ENCODE data around the gene SLC8A3.

The SLC8A3 gene

GRCh38 chr14:70192915-70193314 lies 4.2 kb upstream of the SLC8A3 start:
- no peak overlapping the region for H2AK5ac ChIP-seq (ENCODE audit: low read length)
- H3K14ac ChIP-seq (ENCODE audit: low read length), result no peak overlapping the region
- DNase-seq, result no peak
- no peak overlapping the region for H3K4me2 ChIP-seq (ENCODE audit: low read length)
- no peaks in the 10 kb centered on the region for H3K36me3 ChIP-seq (ENCODE audit: control insufficient read depth in 1 of 2, insufficient read depth in 2 of 2, low read length in 2 of 2)
- no peak overlapping the region for H2BK5ac ChIP-seq (ENCODE audit: low read depth, low read length, poor library complexity)
- H3K18ac ChIP-seq (ENCODE audit: low read length), result no peak overlapping the region
- no peak overlapping the region for H3K27ac ChIP-seq (ENCODE audit: low read depth, low read length)
- WGBS (ENCODE audit: extremely low coverage, insufficient coverage, insufficient read length), result no CpG with 5 or more reads among the region's 2 CpGs
- no peak overlapping the region for H4K91ac ChIP-seq (ENCODE audit: low read depth, low read length)
- no peaks in the 10 kb centered on the region for H3K79me2 ChIP-seq (ENCODE audit: control insufficient read depth, insufficient read depth, low read length, poor library complexity)
- H3K27me3 ChIP-seq (ENCODE audit: insufficient read depth, low read length), result peaks cover 21% of the 10 kb centered on the region
- H3K79me1 ChIP-seq (ENCODE audit: low read length), result no peaks in the 10 kb centered on the region
- H4K8ac ChIP-seq (ENCODE audit: low read depth, low read length), result no peak overlapping the region
- no peak overlapping the region for H3K23ac ChIP-seq (ENCODE audit: low read length)
- H3K4ac ChIP-seq (ENCODE audit: low read depth, low read length), result no peak overlapping the region
- no peak overlapping the region for H4K12ac ChIP-seq (ENCODE audit: low read depth, low read length)
- H2BK12ac ChIP-seq (ENCODE audit: low read length), result no peak overlapping the region
- peaks cover 8 to 14% of the 10 kb centered on the region in 2 experiments for H3K4me1 ChIP-seq (ENCODE audit: control insufficient read depth in 1 of 2, insufficient read depth in 2 of 2, low read length in 2 of 2)
- no peak overlapping the region for H3K4me3 ChIP-seq (ENCODE audit: low read depth, low read length)
- no peak overlapping the region for H2AFZ ChIP-seq (ENCODE audit: insufficient read depth, low read length, poor library complexity)
- peaks cover under 1% of the 10 kb centered on the region for H3K9me3 ChIP-seq (ENCODE audit: insufficient read depth, low read depth, low read length)
- no peak overlapping the region for H2BK120ac ChIP-seq (ENCODE audit: insufficient read depth, low read length, poor library complexity)
- H3K9ac ChIP-seq (ENCODE audit: low read length), result no peak overlapping the region

GRCh38 chr14:70190156-70190555 lies 1.4 kb upstream of the SLC8A3 start:
- peaks cover 11 to 20% of the 10 kb centered on the region in 2 experiments for H3K4me1 ChIP-seq (ENCODE audit: control insufficient read depth in 1 of 2, insufficient read depth in 2 of 2, low read length in 2 of 2)
- H4K8ac ChIP-seq (ENCODE audit: low read depth, low read length), result no peak overlapping the region
- DNase-seq, result no peak
- H3K9me3 ChIP-seq (ENCODE audit: insufficient read depth, low read depth, low read length), result peaks cover 4% of the 10 kb centered on the region
- peaks cover 34% of the 10 kb centered on the region for H3K27me3 ChIP-seq (ENCODE audit: insufficient read depth, low read length)
- no peaks in the 10 kb centered on the region for H3K36me3 ChIP-seq (ENCODE audit: control insufficient read depth in 1 of 2, insufficient read depth in 2 of 2, low read length in 2 of 2)
- H3K14ac ChIP-seq (ENCODE audit: low read length), result no peak overlapping the region
- H3K9ac ChIP-seq (ENCODE audit: low read length), result no peak overlapping the region
- no peak overlapping the region for H3K18ac ChIP-seq (ENCODE audit: low read length)
- no peak overlapping the region for H3K4me3 ChIP-seq (ENCODE audit: low read depth, low read length)
- H3K4ac ChIP-seq (ENCODE audit: low read depth, low read length), result no peak overlapping the region
- no peak overlapping the region for H2BK12ac ChIP-seq (ENCODE audit: low read length)
- H2AFZ ChIP-seq (ENCODE audit: insufficient read depth, low read length, poor library complexity), result no peak overlapping the region
- no peak overlapping the region for H4K91ac ChIP-seq (ENCODE audit: low read depth, low read length)
- H4K12ac ChIP-seq (ENCODE audit: low read depth, low read length), result no peak overlapping the region
- no peak overlapping the region for H2AK5ac ChIP-seq (ENCODE audit: low read length)
- H3K4me2 ChIP-seq (ENCODE audit: low read length), result no peak overlapping the region
- H3K27ac ChIP-seq (ENCODE audit: low read depth, low read length), result no peak overlapping the region
- no peak overlapping the region for H2BK5ac ChIP-seq (ENCODE audit: low read depth, low read length, poor library complexity)
- no CpG with 5 or more reads among the region's 6 CpGs for WGBS (ENCODE audit: extremely low coverage, insufficient coverage, insufficient read length)
- no peaks in the 10 kb centered on the region for H3K79me1 ChIP-seq (ENCODE audit: low read length)
- H3K23ac ChIP-seq (ENCODE audit: low read length), result no peak overlapping the region
- no peaks in the 10 kb centered on the region for H3K79me2 ChIP-seq (ENCODE audit: control insufficient read depth, insufficient read depth, low read length, poor library complexity)
- H2BK120ac ChIP-seq (ENCODE audit: insufficient read depth, low read length, poor library complexity), result no peak overlapping the region

- Histone ChIP-seq H3K4ac (ENCODE audit: low read depth, low read length) (no peak overlapping the region), H2BK5ac (ENCODE audit: low read depth, low read length, poor library complexity) (no peak overlapping the region), H4K12ac (ENCODE audit: low read depth, low read length) (no peak overlapping the region), H2BK120ac (ENCODE audit: insufficient read depth, low read length, poor library complexity) (no peak overlapping the region), H4K91ac (ENCODE audit: low read depth, low read length) (no peak overlapping the region), H3K4me1 (ENCODE audit: control insufficient read depth in 1 of 2, insufficient read depth in 2 of 2, low read length in 2 of 2) (peaks cover 11 to 20% of the 10 kb centered on the region in 2 experiments), H2BK12ac (ENCODE audit: low read length) (no peak overlapping the region), H3K4me3 (ENCODE audit: low read depth, low read length) (no peak overlapping the region), H3K79me2 (ENCODE audit: control insufficient read depth, insufficient read depth, low read length, poor library complexity) (no peaks in the 10 kb centered on the region), H3K27ac (ENCODE audit: low read depth, low read length) (no peak overlapping the region), H3K27me3 (ENCODE audit: insufficient read depth, low read length) (peaks cover 34% of the 10 kb centered on the region), H2AK5ac (ENCODE audit: low read length) (no peak overlapping the region), H3K14ac (ENCODE audit: low read length) (no peak overlapping the region), H2AFZ (ENCODE audit: insufficient read depth, low read length, poor library complexity) (no peak overlapping the region), H3K36me3 (ENCODE audit: control insufficient read depth in 1 of 2, insufficient read depth in 2 of 2, low read length in 2 of 2) (no peaks in the 10 kb centered on the region), H4K8ac (ENCODE audit: low read depth, low read length) (no peak overlapping the region), H3K9me3 (ENCODE audit: insufficient read depth, low read depth, low read length) (peaks cover 4% of the 10 kb centered on the region), H3K18ac (ENCODE audit: low read length) (no peak overlapping the region), H3K4me2 (ENCODE audit: low read length) (peak overlapping the region; percentile 88), H3K9ac (ENCODE audit: low read length) (no peak overlapping the region), H3K23ac (ENCODE audit: low read length) (no peak overlapping the region), H3K79me1 (ENCODE audit: low read length) (no peaks in the 10 kb centered on the region)
- DNase-seq, result peak; percentile 9 to 28
- no CpG with 5 or more reads among the region's 9 CpGs for WGBS (ENCODE audit: extremely low coverage, insufficient coverage, insufficient read length)
Observed at GRCh38 chr14:70189456-70190077, 816 bp upstream of the SLC8A3 start.

GRCh38 chr14:70188322-70188658 lies 461 bp downstream of the SLC8A3 start:
- Histone ChIP-seq H2AFZ (ENCODE audit: insufficient read depth, low read length, poor library complexity) (peak overlapping the region; percentile 50), H2BK12ac (ENCODE audit: low read length) (no peak overlapping the region), H3K4ac (ENCODE audit: low read depth, low read length) (no peak overlapping the region), H3K9me3 (ENCODE audit: insufficient read depth, low read depth, low read length) (peaks cover 4% of the 10 kb centered on the region), H3K36me3 (ENCODE audit: control insufficient read depth in 1 of 2, insufficient read depth in 2 of 2, low read length in 2 of 2) (no peaks in the 10 kb centered on the region), H3K23ac (ENCODE audit: low read length) (no peak overlapping the region), H4K8ac (ENCODE audit: low read depth, low read length) (no peak overlapping the region), H3K9ac (ENCODE audit: low read length) (no peak overlapping the region), H3K14ac (ENCODE audit: low read length) (no peak overlapping the region), H3K79me2 (ENCODE audit: control insufficient read depth, insufficient read depth, low read length, poor library complexity) (no peaks in the 10 kb centered on the region), H2AK5ac (ENCODE audit: low read length) (no peak overlapping the region), H3K4me1 (ENCODE audit: control insufficient read depth in 1 of 2, insufficient read depth in 2 of 2, low read length in 2 of 2) (peaks cover 11 to 20% of the 10 kb centered on the region in 2 experiments), H3K4me2 (ENCODE audit: low read length) (peak overlapping the region; percentile 88), H3K27ac (ENCODE audit: low read depth, low read length) (no peak overlapping the region), H2BK5ac (ENCODE audit: low read depth, low read length, poor library complexity) (no peak overlapping the region), H3K27me3 (ENCODE audit: insufficient read depth, low read length) (peaks cover 34% of the 10 kb centered on the region), H4K12ac (ENCODE audit: low read depth, low read length) (no peak overlapping the region), H3K79me1 (ENCODE audit: low read length) (no peaks in the 10 kb centered on the region), H2BK120ac (ENCODE audit: insufficient read depth, low read length, poor library complexity) (no peak overlapping the region), H3K18ac (ENCODE audit: low read length) (no peak overlapping the region), H3K4me3 (ENCODE audit: low read depth, low read length) (peak overlapping the region; percentile 57), H4K91ac (ENCODE audit: low read depth, low read length) (no peak overlapping the region)
- no peak for DNase-seq
- no CpG with 5 or more reads among the region's 38 CpGs for WGBS (ENCODE audit: extremely low coverage, insufficient coverage, insufficient read length)
